GM18502 (cell line): ENCODE results near the gene CEP85.

Experiments
- ATAC-seq: cut with Tn5 transposase; IDR thresholded peaks from one replicate; pipeline ENCODE4 v1.9.1; 2021; ENCODE audit warnings: mild to moderate bottlenecking; ENCODE audit not compliant: unreplicated experiment, poor library complexity

The CEP85 gene, protein sequence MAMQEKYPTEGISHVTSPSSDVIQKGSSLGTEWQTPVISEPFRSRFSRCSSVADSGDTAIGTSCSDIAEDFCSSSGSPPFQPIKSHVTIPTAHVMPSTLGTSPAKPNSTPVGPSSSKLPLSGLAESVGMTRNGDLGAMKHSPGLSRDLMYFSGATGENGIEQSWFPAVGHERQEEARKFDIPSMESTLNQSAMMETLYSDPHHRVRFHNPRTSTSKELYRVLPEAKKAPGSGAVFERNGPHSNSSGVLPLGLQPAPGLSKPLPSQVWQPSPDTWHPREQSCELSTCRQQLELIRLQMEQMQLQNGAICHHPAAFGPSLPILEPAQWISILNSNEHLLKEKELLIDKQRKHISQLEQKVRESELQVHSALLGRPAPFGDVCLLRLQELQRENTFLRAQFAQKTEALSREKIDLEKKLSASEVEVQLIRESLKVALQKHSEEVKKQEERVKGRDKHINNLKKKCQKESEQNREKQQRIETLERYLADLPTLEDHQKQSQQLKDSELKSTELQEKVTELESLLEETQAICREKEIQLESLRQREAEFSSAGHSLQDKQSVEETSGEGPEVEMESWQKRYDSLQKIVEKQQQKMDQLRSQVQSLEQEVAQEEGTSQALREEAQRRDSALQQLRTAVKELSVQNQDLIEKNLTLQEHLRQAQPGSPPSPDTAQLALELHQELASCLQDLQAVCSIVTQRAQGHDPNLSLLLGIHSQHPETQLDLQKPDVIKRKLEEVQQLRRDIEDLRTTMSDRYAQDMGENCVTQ

DNA sequence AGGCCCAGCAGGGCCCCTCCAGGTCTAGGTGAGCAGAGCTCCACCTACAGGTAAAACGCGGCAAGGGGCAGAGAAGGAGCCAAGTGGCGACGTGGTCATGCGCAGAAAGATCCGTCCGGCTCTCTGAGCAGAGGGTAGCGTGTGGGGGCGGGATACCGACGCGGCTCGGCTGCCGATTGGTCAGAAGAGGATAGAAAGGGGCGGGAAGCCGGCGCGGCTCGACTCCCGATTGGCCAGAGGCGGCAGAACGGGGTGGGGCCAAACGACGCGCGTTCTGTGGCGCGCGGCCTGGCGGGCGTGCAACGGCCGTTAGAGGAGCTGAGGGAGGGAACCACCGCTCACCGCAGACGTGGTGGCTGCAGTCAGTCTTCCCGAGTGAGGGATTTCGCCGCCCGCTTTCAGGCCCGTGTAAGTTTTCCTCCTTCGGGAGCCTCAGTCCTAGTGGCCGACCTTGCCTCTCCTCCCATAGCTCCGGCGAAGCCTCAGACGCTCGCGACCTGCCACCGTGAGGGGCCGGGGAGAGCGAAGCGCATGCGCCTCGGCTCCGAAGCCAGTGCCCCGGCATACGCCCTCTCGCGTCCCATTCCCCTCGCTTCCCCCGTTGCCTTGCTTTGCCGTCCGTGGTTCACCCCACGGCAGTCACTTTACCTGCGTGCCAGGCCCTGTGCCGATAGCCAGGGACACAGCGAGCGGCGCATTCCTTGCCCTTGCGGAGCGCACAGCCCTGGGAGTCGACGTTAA is at the start of gene CEP85:
Gene CEP85 (plus strand): TSS at position 298 of the 741 bp plus-strand sequence. CDS start 5,584 bp downstream, outside the sequence.
- peak; percentile 88 for ATAC-seq

DNA sequence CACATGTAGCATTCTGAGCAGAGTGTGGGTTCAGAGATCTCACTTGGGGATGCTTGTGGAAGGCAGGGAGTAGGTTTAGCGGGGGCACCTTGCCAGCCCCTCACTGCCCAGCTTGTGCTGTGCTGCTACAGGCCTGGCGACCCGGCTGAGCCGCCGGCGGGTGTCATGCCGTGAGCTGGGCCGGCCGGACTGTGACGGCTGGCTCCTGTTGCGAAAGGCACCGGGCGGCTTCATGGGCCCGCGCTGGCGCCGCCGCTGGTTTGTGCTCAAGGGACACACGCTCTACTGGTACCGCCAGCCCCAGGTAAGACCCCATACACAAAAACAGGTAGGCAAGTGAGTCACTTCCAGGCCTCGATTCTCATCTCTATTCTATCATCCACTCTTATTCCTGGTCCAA is 49.1 kb upstream of the CEP85 start:
- ATAC-seq: no peak

DNA sequence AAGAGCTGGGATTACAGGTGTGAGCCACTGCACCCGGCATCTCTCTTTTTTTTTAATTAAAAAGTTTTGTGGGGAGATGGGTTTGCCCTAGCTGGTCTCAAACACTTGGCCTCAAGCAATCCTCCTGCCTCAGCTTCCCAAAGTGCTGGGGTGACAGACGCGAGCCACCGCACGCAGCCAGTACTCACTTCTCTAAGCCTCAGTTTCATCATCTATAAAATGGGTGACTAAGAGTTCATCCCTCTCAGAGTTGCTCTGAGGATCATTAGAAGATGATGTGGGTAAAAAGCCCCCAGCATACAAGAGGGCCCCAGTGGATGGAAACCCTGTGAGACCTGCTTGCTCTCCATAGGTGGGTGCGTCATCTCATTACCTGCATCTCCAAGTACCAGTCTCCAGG is 46.1 kb upstream of the CEP85 start:
- ATAC-seq: no peak

DNA sequence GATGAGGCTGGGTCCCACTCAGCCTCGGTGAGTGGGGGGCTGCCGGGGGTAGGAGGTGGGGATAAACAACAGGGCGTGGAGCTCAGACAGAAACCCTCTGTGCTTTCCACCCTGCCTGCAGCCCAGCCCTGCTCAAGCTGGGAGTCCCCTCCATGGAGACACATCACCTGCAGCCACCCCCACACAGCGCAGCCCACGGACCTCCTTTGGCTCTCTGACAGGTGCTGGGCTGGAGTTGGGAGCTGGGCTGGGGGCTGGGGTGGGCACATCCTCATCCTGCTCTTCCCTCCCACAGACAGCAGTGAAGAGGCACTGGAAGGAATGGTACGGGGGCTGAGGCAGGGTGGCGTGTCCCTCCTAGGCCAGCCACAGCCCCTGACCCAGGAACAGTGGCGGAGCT is 45.5 kb upstream of the CEP85 start:
- ATAC-seq: no peak

DNA sequence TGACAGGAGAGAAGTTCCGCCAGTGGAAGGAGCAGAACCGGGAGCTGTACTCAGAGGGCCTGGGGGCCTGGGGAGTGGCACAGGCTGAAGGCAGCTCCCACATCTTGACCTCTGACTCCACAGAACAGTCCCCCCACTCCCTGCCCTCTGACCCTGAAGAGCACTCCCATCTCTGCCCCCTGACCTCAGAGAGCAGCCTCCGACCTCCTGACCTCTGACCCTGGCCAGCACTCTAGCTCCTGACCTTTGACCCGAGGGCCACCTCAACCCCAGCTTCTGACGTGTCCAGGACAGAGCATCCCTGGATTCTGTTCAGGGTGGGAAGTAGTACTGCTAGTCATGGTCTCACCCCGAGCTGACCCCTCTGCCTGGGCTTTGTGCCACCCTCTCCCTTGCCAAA is 44.7 kb upstream of the CEP85 start:
- no peak for ATAC-seq

DNA sequence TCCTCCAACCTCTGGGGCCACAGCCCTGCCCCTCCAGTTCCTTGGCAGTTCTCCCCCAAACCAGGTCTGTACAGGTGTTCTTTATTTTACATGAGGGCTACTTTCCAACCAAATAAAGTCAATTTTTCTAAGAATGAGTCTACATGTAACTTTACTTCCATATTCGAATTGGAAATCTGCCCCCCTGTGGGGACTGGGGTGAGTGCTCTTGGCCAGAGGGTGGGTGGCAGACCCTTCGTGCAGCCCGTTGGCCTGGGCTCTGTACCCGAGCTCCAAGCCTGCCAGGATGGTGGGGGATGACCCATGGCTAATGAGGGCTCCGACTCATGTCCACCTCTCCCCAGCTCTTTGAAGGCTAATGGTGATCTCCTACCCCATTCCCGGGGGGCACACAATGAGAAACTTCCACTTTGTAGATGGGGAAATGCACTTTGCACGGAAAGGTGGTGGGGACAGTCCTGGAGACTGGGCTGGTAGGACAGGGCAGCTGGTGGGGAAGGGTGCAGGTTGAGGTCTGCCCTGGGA is 44.2 kb upstream of the CEP85 start:
- no peak for ATAC-seq

DNA sequence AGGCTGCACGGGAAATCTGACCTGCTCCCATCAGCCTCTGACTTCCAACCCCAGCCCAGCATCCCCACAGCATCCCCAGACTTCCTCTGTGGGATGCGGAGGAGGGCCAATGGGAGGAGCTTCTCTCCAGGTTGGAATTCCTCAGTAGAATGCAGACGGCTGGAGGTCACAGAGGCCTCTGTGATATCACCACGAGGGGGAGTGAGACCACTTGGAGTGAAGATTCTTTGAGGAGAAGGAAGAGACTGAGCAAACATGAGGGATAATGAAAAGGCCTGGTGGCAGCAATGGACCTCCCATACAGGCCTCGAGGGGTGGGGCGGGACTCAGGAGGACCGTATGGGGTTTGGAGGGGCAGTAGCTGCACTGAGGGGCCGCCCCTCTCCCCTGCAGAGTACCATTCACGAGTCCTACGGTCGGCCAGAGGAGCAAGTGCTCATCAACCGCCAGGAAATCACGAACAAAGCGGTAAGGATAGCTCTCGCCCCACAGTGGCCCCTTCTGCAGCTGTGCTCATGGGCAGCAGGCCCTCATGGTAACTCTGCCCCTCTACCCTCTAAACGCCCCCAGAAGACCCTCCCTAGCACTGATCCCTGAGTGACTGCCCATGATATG is 43.5 kb upstream of the CEP85 start, which contains the start of gene CATSPER4:
Gene CATSPER4 (plus strand): TSS at position 230 of the 615 bp plus-strand sequence. CDS start 26 bp downstream, at position 256.
- ATAC-seq: no peak

DNA sequence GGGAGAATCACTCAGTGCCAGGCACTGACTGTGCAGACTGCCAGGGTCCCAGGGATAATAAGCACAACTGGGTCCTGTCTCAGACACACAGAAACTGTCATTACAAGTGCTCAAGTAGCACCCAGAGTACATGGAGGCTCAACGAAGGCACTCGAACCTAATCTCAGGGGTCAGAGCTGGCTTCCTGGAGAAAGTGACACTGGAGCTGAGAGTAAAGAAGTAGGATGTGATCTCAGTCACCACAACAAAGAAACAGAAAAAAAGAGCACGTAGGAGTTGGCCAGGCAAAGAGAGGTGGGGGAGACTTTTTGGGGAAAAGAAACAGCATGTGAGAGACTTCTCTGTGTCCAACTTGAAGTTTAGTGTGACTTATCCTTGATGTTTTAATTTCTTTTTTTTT is 42.3 kb upstream of the CEP85 start:
- ATAC-seq: no peak

DNA sequence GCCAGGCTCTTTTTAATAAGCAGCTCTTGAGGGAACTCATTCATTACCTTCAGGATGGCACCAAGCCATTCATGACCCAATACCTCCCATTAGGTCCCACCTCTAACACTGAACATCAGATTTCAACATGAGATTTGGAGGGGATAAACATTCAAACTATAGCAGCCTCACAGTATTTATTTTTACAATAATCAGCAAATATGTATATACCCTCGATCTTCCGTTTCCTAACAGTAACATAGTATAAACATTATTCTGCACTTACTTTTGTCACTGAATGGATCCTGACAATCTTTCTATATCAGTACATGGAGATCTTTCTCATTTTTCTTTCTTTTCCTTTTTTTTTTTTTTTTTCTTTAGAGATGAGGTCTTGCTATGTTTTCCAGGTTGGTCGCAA is 38.2 kb upstream of the CEP85 start:
- no peak for ATAC-seq

DNA sequence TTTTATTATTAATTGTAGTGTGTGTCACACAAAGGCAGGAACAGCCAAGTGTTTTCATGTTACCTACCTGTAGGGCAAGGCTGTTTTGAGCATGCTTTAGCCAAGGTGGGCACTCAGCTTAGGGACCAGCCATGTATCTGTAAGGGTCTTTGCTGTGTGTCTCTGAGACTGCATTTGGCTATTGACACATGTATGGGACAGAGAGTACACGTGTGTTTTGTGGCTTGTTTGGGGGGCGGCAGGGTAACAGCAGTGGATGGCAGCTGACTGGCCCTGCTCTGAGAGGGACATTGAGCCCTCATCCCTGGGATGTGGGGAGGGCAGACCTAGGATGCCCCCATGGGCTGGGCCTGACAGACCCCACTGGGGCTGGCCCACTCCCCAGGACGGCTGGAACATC is 36.7 kb upstream of the CEP85 start:
- ATAC-seq: no peak

DNA sequence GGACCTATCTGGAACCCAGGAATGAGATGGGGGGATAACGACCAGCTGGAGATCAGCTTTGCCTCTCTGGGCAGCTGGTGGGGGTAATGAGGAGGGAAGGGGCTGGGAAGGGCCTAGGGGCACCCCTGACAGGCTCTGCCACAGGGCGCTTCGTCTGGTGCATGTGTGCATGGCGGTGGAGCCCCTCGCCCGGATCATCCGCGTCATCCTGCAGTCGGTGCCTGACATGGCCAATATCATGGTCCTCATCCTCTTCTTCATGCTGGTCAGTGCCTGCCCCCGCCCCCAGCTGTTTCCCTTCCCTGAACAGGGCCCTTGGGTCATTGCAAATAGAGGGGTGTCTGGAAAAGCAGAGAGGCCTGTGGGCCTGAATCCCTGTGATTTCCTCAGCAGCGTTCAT is 36.2 kb upstream of the CEP85 start:
- no peak for ATAC-seq

DNA sequence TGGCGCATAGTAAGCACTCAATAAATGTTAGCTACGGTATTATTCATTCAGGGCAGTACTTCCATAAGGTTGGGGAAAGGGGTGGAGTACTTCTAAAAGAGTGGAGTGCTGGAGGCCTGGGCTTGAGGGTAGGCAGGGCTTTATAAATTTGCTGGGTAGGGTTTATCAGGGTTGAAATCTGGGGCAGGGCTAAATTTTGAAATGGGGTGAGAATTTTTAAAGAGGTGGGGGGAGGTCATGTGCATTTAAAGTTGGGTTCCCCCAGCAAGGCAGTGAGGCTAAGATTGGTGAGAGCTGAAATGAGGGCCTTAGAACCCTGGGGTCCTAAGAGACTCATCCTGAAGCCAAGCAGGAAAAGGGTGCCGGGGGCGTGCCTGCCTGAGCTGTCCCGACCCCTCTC is 33.6 kb upstream of the CEP85 start:
- ATAC-seq: no peak

DNA sequence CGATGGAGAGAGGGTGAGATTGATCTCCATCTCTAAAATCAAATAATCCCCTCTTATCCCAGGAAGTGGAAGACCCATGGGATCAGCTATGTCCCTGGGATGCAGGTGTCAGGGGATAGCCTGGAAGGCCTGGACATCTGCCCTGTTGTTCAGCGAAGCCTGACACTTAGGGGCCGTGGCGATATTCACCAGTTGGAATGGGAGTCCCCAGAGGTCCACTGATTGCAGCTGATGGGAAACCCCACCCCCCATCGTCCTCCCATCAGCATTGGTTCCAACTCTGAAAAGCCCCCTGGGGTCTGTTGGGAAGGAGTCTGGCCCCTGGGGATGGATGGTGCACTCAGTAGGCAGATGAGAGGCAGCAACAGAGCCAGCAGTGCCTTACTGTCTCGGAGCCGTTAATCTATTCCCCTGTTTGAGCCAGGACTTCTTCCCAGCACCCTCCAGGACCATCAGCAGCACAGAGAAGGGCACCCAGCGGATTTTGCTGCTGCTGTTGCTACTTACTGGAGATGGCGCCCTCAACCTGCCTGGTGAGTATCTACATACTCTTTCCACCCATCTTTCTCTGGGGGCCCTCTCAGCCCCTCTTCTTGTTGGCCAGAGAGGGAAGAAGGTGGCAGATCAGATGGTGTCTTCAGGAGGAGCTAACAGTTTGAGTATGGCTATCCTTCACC is 30.2 kb upstream of the CEP85 start:
- no peak for ATAC-seq

DNA sequence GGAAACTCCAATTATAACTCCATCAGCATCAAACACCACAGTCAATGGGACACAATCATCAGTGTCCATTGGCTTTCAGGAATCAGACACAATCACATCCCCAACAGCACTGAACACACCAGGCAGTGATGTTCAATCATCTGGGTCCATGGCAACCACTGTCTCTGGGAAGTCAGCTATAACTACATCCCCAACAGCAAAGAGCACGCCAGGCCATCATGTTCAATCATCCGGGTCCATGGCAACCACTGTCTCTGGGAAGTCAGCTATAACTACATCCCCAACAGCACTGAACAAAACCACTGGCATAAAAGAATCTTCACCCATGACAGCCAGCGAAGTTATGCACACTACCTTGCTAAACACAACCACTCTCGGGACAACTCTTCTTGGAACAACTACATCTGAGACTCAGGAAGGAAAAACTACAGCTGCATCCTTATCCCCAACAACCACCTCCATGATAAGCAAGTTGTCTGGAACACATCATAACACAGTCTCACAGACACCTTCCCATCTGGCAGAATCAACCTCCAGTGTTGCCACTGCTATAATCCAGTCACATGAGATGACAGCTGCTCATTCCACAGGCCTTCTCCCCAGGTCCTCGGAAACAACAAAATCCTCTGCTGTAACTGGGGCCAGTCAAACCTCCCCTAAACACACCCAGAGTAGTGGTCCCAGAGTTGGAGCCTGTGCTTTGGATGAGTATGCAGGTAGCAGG is 23.7 kb upstream of the CEP85 start:
- no peak for ATAC-seq

DNA sequence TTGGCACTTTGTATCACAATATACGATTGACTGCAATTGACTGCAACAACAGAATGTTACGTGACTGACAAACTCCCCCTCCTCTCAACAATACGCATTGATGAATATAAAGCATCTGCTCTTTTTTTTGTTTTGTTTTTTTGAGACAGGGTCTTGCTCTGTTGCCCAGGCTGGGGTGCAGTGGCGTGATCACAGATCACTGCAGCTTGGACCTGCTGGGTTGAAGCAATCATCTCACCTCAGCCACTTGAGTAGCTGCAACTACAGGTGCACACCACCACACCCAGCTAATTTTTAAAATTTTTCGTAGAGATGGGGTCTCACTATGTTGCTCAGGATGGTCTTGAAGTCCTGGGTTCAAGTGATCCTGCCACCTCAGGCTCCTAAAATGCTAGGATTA is 21.3 kb upstream of the CEP85 start:
- no peak for ATAC-seq

DNA sequence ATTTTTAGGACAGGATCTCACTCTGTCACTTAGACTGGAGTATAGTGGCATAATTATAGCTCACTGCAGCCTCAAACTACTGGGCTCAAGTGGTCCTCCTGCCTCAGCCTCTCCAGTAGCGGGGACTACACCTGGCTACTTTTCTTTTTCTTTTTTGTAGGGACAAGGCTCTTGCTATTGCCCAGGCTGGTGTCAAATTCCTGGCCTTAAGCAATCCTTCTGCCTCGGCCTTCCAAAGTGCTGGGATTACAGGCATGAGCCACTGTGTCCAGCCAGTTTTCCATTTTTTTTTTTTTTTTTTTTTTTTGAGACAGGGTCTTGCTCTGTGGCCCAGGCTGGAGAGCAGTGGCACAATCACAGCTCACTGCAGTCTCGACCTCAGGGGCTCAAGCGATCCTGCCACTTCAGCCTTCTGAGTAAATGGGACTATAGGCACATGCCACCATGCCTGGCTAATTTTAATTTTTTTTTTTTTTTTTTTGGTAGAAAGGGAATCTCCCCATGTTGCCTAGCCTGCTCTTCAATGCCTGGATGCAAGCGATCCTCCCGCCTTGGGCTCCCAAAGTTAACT is 20.6 kb upstream of the CEP85 start:
- ATAC-seq: no peak

DNA sequence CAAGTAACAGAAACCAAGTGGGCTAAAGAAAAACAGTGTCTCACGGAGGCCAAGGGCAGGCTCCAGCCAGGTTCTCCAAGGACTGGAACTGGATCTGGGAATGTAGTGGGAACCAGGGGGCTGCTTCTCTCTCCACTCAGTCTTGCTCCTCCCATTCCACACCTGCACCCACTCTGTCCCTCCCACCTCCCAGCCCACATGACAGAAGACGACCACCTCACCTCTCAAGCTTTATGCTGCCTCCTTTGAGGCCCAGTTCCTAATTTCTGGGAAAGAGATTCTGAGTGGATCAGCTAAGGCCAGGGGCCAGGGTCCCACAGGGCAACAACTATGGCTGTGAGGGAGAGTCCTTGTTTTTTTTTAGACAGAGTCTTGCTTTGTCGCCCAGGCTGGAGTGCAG is 18.8 kb upstream of the CEP85 start:
- no peak for ATAC-seq

DNA sequence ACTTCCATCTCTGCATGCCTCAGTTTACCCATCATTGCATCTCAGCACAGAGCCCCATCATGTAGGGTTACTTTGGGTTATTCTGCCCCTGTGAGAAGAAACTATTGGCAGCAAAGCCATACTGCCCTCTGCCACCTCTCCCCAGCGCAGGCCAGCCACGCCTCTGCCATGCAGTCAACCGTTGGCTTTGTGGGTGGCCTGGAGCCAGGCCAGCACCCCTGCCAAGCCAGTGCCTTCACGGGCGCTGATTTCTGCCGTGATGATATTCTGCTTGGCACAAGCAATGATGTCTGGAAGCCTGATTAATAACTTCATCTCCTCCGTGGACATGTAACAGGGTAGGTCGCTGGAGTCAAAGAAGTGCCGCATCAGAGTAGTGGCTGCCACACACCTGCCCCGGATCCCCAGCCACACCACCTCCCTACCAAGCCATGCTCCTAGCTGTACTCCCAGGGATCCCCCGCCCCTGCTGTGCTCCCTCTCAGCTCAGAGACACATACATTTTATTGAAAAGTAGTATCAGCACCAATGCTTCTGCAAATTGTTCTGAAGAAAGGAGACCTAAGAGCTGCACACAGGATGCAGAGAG is 15.0 kb upstream of the CEP85 start:
- no peak for ATAC-seq
